OCI-LY3 (cell line): ENCODE data around the gene DNMBP.

Experiments used
- H2AFZ ChIP-seq: fragments of 200-600, 300-600 bp; shearing (Covaris generic); 2 replicates; pipeline ENCODE4 v1.6.0; 2014; ENCODE audit warnings: antibody characterized with exemption, low read depth, low read length
- H3K27ac ChIP-seq: fragments of 200-600, 300-600 bp; sonication (generic); 2 replicates; pipeline ENCODE4 v1.5.1; 2014; ENCODE audit warnings: mild to moderate bottlenecking, low read length, moderate library complexity, mixed read lengths
- H3K27me3 ChIP-seq: fragments of 200-600, 300-600 bp; sonication (generic); 2 replicates; pipeline ENCODE4 v1.6.1; 2014; ENCODE audit warnings: low read depth, low read length, mixed read lengths
- H3K36me3 ChIP-seq: fragments of 200-600, 300-600 bp; sonication (generic); replicated peaks from 2 replicates; pipeline ENCODE3; 2014; ENCODE audit warnings: low read depth, low read length, mixed read lengths
- H3K4me1 ChIP-seq: fragments of 300-600, 200-600 bp; sonication (generic); 2 replicates; pipeline ENCODE4 v1.6.1; 2014; ENCODE audit warnings: low read length, mixed read lengths
- H3K4me2 ChIP-seq: fragments of 200-600, 300-600 bp; sonication (generic); 2 replicates; pipeline ENCODE4 v1.6.1; 2014; ENCODE audit warnings: low read length, mixed read lengths
- H3K4me3 ChIP-seq: fragments of 300-600, 200-600 bp; sonication (generic); 2 replicates; pipeline ENCODE4 v1.5.1; 2014; ENCODE audit warnings: antibody characterized with exemption, mild to moderate bottlenecking, low read length, moderate library complexity
- H3K79me2 ChIP-seq: fragments of 300-600, 200-600 bp; shearing (Covaris generic); 2 replicates; pipeline ENCODE4 v1.6.1; 2014; ENCODE audit warnings: mild to moderate bottlenecking, low read length, mixed read lengths
- H3K9ac ChIP-seq: fragments of 300-600, 200-600 bp; shearing (Covaris generic); 2 replicates; pipeline ENCODE4 v1.6.0; 2014; ENCODE audit warnings: mild to moderate bottlenecking, low read length, moderate library complexity
- H3K9me3 ChIP-seq: fragments of 200-600, 300-600 bp; shearing (Covaris generic); 2 replicates; pipeline ENCODE4 v1.6.1; 2014; ENCODE audit warnings: low read length, mixed read lengths; ENCODE audit not compliant: insufficient read depth
- H4K20me1 ChIP-seq: fragments of 200-600, 300-600 bp; sonication (generic); 2 replicates; pipeline ENCODE4 v1.6.1; 2016; ENCODE audit warnings: low read length, mixed read lengths; ENCODE audit not compliant: insufficient read depth
- CTCF ChIP-seq: fragments of 200-600, 300-600 bp; sonication (generic); IDR thresholded peaks from 2 replicates; pipeline ENCODE4 v1.5.1; 2014; ENCODE audit warnings: antibody characterized with exemption, low read length, low read depth
- EZH2phosphoT487 ChIP-seq: fragments of 200-600 bp; shearing (Covaris generic); IDR thresholded peaks from 2 replicates; pipeline ENCODE4 v1.6.1; 2018; ENCODE audit warnings: antibody characterized with exemption, mixed run types, low read depth

DNMBP gene

GRCh38 chr10:100041306-100042002 is 31.7 kb upstream of the DNMBP start:
- Histone ChIP-seq H3K4me2 (no peak overlapping the region), H3K79me2 (no peaks in the 10 kb centered on the region)

GRCh38 chr10:100038561-100039071 is 28.9 kb upstream of the DNMBP start:
- no peaks in the 10 kb centered on the region for H3K36me3 ChIP-seq
- no peaks in the 10 kb centered on the region for H4K20me1 ChIP-seq
- H3K4me3 ChIP-seq = no peak overlapping the region
- H3K9me3 ChIP-seq = no peaks in the 10 kb centered on the region
- H3K27ac ChIP-seq = no peak overlapping the region
- TF ChIP-seq EZH2phosphoT487 = no peak
- TF ChIP-seq CTCF = no peak
- H3K4me1 ChIP-seq = no peaks in the 10 kb centered on the region
- no peak overlapping the region for H3K9ac ChIP-seq
- H3K4me2 ChIP-seq = no peak overlapping the region
- H3K79me2 ChIP-seq = no peaks in the 10 kb centered on the region
- H3K27me3 ChIP-seq = no peaks in the 10 kb centered on the region
- no peak overlapping the region for H2AFZ ChIP-seq

More at GRCh38 chr10:100041306-100042002, 31.7 kb upstream of the DNMBP start:
- Histone ChIP-seq H2AFZ (no peak overlapping the region), H3K4me3 (no peak overlapping the region), H3K27me3 (no peaks in the 10 kb centered on the region), H3K9ac (no peak overlapping the region), H3K4me1 (no peaks in the 10 kb centered on the region), H3K9me3 (no peaks in the 10 kb centered on the region), H3K36me3 (no peaks in the 10 kb centered on the region), H4K20me1 (no peaks in the 10 kb centered on the region), H3K27ac (no peak overlapping the region)
- TF ChIP-seq EZH2phosphoT487 = no peak
- no peak for TF ChIP-seq CTCF

DNA sequence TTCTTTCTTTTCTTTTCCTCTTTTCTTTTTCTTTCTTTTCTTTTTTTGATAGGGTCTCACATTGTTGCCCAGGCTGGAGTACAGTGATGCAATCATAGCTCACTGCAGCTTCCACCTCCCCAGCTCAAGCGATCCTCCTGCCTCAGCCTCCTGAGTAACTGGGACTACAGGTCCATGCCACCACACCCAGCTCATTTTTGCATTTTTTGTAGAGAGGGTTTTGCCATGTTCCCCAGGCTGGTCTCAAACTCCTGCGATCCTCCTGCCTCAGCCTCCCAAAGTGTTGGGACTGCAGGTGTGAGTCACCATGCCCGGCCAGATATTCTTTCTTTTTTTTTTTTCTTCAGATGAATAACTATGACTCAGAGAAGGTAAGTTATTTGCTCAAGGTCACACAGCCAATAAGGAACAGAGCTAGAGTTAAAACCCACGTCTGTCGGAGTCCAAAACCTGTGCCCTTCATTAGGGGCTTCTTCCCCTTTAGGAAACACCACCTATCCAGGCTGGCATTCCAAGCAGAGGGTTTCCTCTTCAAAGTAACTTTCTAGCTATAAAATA is 28.1 kb upstream of the DNMBP start:
- Histone ChIP-seq H3K4me2 (no peak overlapping the region), H3K9me3 (no peaks in the 10 kb centered on the region), H3K79me2 (no peaks in the 10 kb centered on the region), H3K27ac (no peak overlapping the region), H4K20me1 (no peaks in the 10 kb centered on the region), H2AFZ (no peak overlapping the region), H3K4me3 (no peak overlapping the region), H3K36me3 (no peaks in the 10 kb centered on the region), H3K4me1 (no peaks in the 10 kb centered on the region), H3K9ac (no peak overlapping the region), H3K27me3 (no peaks in the 10 kb centered on the region)
- no peak for TF ChIP-seq EZH2phosphoT487
- TF ChIP-seq CTCF = no peak

DNA sequence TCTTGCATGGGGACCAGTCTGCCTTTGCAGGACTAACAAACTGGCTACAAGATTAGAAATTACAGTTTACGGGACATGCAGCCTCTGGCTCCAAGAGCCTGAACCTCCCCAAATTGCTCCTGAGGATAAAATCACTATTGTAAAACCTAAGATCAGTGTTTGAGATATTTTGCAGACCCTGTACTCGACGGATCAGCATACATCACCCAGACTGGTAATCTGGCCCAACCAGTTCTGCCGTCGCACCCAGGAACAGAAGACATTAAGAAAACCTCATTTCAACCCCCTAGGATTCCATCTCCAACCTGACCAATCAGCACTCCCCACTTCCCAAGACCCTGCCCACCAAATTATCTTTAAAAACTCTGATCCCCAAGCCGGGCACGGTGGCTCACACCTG is 27.1 kb upstream of the DNMBP start:
- TF ChIP-seq EZH2phosphoT487 (no peak), CTCF (no peak)

More for the DNA sequence above, 27.1 kb upstream of the DNMBP start:
- H3K36me3 ChIP-seq = no peaks in the 10 kb centered on the region
- H3K27ac ChIP-seq = no peak overlapping the region
- no peak overlapping the region for H3K4me3 ChIP-seq
- H2AFZ ChIP-seq = no peak overlapping the region
- no peak overlapping the region for H3K9ac ChIP-seq
- no peaks in the 10 kb centered on the region for H3K27me3 ChIP-seq
- H3K4me1 ChIP-seq = no peaks in the 10 kb centered on the region
- no peaks in the 10 kb centered on the region for H4K20me1 ChIP-seq
- H3K4me2 ChIP-seq = no peak overlapping the region
- no peaks in the 10 kb centered on the region for H3K9me3 ChIP-seq
- no peaks in the 10 kb centered on the region for H3K79me2 ChIP-seq
